K562 (cell line): ENCODE results near the gene BIRC7. TPM values are rescaled to one million over a fixed set of nuclear protein-coding genes. Genes with fewer than 3 reads are reported as not detected.

Experiments used
- BDP1 ChIP-seq: IDR thresholded peaks from 3 replicates; pipeline ENCODE4 v1.6.1; 2011; ENCODE audit not compliant: insufficient read length, insufficient read depth
- BHLHE40 ChIP-seq: IDR thresholded peaks from 2 replicates; pipeline ENCODE4 v1.6.1; 2011; ENCODE audit warnings: low read length, improper control_type of control experiment
- CBFA2T3 ChIP-seq: fragments of 450-650 bp; IDR thresholded peaks from 2 replicates; pipeline ENCODE4 v1.6.1; 2017
- DIDO1 ChIP-seq: fragments of 450-650 bp; IDR thresholded peaks from 2 replicates; pipeline ENCODE4 v1.6.1; 2016; ENCODE audit warnings: low read depth, missing biosample characterization, missing genetic modification characterization
- E2F4 ChIP-seq: sonication (generic); formaldehyde crosslinking; IDR thresholded peaks from 2 replicates; pipeline ENCODE4 v1.8.0; 2022; ENCODE audit warnings: mild to moderate bottlenecking, low read depth, missing genetic modification reagents
- E2F5 ChIP-seq: sonication (generic); formaldehyde crosslinking; IDR thresholded peaks from 2 replicates; pipeline ENCODE4 v1.8.0; 2022; ENCODE audit warnings: mild to moderate bottlenecking, missing genetic modification reagents
- FOXP4 ChIP-seq: sonication (generic); formaldehyde crosslinking; IDR thresholded peaks from 2 replicates; pipeline ENCODE4 v1.8.0; 2022; ENCODE audit warnings: mild to moderate bottlenecking, missing genetic modification reagents, borderline replicate concordance
- GABPA ChIP-seq: fragments of 200-800 bp; sonication (Bioruptor generic); conservative IDR thresholded peaks from 2 replicates; pipeline ENCODE4 v1.6.1; 2016; ENCODE audit warnings: low read depth, missing genetic modification characterization, missing compliant biosample characterization
- HIVEP1 ChIP-seq: fragments of 250-450 bp; sonication (Bioruptor Pico); IDR thresholded peaks from 2 replicates; pipeline ENCODE4 v1.4.0; 2020; ENCODE audit warnings: mild to moderate bottlenecking
- HNRNPLL ChIP-seq: fragments of 200-400 bp; formaldehyde crosslinking; IDR thresholded peaks from 2 replicates; pipeline ENCODE4 v1.6.1; 2017; ENCODE audit warnings: low read length, low read depth, mild to moderate bottlenecking; ENCODE audit not compliant: poor library complexity, severe bottlenecking
- L3MBTL2 ChIP-seq: fragments of 450-650 bp; IDR thresholded peaks from 2 replicates; pipeline ENCODE4 v1.6.1; 2016; ENCODE audit warnings: mild to moderate bottlenecking, moderate library complexity
- MEIS2 ChIP-seq: fragments of 450-650 bp; IDR thresholded peaks from 2 replicates; pipeline ENCODE4 v1.6.1; 2014; ENCODE audit warnings: mild to moderate bottlenecking; ENCODE audit not compliant: partially characterized antibody
- PCBP1 ChIP-seq: fragments of 200-400 bp; formaldehyde crosslinking; IDR thresholded peaks from 2 replicates; pipeline ENCODE4 v1.6.1; 2018; ENCODE audit warnings: mild to moderate bottlenecking, low read depth, low read length; ENCODE audit not compliant: poor library complexity, severe bottlenecking
- RREB1 ChIP-seq: fragments of 250-450 bp; sonication (Bioruptor Pico); IDR thresholded peaks from 2 replicates; pipeline ENCODE4 v1.4.0; 2020
- SMARCC2 ChIP-seq: fragments of 450-650 bp; IDR thresholded peaks from 2 replicates; pipeline ENCODE4 v1.6.1; 2017; ENCODE audit warnings: antibody characterized with exemption, moderate library complexity, mild to moderate bottlenecking, low read depth
- STAT5A ChIP-seq: IDR thresholded peaks from 2 replicates; pipeline ENCODE4 v1.6.1; 2012; ENCODE audit warnings: low read length, inconsistent platforms, borderline replicate concordance
- TCFL5 ChIP-seq: fragments of 250-450 bp; sonication (Bioruptor Pico); conservative IDR thresholded peaks from 2 replicates; pipeline ENCODE4 v1.6.1; 2021; ENCODE audit warnings: mild to moderate bottlenecking, moderate library complexity, matching md5 sums
- ZNF431 ChIP-seq: sonication (generic); formaldehyde crosslinking; IDR thresholded peaks from 2 replicates; pipeline ENCODE4 v1.8.0; 2022; ENCODE audit warnings: mild to moderate bottlenecking, missing genetic modification reagents
- polyA plus RNA-seq, 8 experiments: library from polyadenylated mRNA; depleted of rRNA in 4 of 8; stranded (reverse) in 5 of 8; unstranded in 3 of 8; fragments of >200 nt; fragmentation: Nextera tagmentation in 2 of 8; fragmentation: Illumina TruSeq in 1 of 8; extraction: Ambion mirVana in 2 of 8; extraction: Trizol in 1 of 8; gene quantifications; 2 replicates each; pipeline versions ENCODE4 v1.2.1 to v1.2.3, GENCODE V29; 2011 to 2014; ENCODE audit warnings: inconsistent platforms in 1 of 8, missing spikeins in 1 of 8
- total RNA-seq, 7 experiments: library from RNA; depleted of rRNA in 6 of 7; stranded (reverse); fragments of >200 nt in 6 of 7; fragmentation: Illumina TruSeq in 2 of 7; extraction: Trizol in 2 of 7; gene quantifications; 2 replicates each; pipeline versions ENCODE4 v1.2.1 to v1.2.3, GENCODE V29; 2011 to 2021; ENCODE audit warnings: low replicate concordance in 1 of 7

The BIRC7 gene
- total and polyA plus RNA-seq, 9 of the 15 experiments (the other 6 are each of a cell fraction or from before 2014, with no cell fraction given) = 0.14 to 0.19 (median 0.16) TPM; not detected in 5

- no peak for TF ChIP-seq E2F4 (CRISPR knock-in tag)
- no peak for TF ChIP-seq HNRNPLL
- TF ChIP-seq BHLHE40 = peak; percentile 98
- TF ChIP-seq RREB1 = peak; percentile 90; the same call in 1 of the 2 replicates
- TF ChIP-seq L3MBTL2 = peak; percentile 96
- 0 out of 2 replicates have a peak, but pooled peaks have one; percentile 27 for TF ChIP-seq ZNF431 (CRISPR knock-in tag)
- no peak for TF ChIP-seq STAT5A
- no peak for TF ChIP-seq BDP1
- TF ChIP-seq DIDO1 (tag) = no peak
- TF ChIP-seq MEIS2 = peak; percentile 68
- 0 out of 2 replicates have a peak, but pooled peaks have one; percentile 40 for TF ChIP-seq FOXP4 (CRISPR knock-in tag)
- no peak for TF ChIP-seq E2F5 (CRISPR knock-in tag)
- TF ChIP-seq CBFA2T3 = peak; percentile 40; the same call in 1 of the 2 replicates
- no peak for TF ChIP-seq TCFL5 (CRISPR knock-in tag)
- TF ChIP-seq SMARCC2 = 0 out of 2 replicates have a peak, but pooled peaks have one; percentile 22
- 0 out of 2 replicates have a peak, but pooled peaks have one; percentile 50 for TF ChIP-seq HIVEP1
- TF ChIP-seq PCBP1 = peak; percentile 0
- no peak for TF ChIP-seq GABPA (tag)
Measured at GRCh38 chr20:63216041-63216848, 19.5 kb upstream of the BIRC7 start, which contains the start of gene YTHDF1 (continued).
